ENCODE results near the gene MYO6. TPM values are rescaled to one million over a fixed set of nuclear protein-coding genes. Genes with fewer than 3 reads are reported as not detected.
"Not testable (repeated sequence)": the region's sequence is repeated elsewhere in the genome, so short reads cannot be mapped to it uniquely, and the experiment has no call there.

The MYO6 gene
- total and polyA plus RNA-seq, 4 donors = 15.6 to 100 (median 51.7) TPM

GRCh38 chr6:75893776-75894152, 144.7 kb downstream of the MYO6 start:
- 51 to 68% methylated on average over 2 of the region's 2 CpGs for WGBS, 2 donors
- H3K27me3 ChIP-seq (ENCODE audit: control insufficient read depth in 3 of 3, insufficient read depth in 3 of 3, low read length in 2 of 3) = no peaks in the 10 kb centered on the region
- no peaks in the 10 kb centered on the region for H3K9me3 ChIP-seq (ENCODE audit: control insufficient read depth in 4 of 4, insufficient read depth in 3 of 4, low read length in 3 of 4)
- ATAC-seq (ENCODE audit: insufficient read depth, low FRiP score) (no peak), DNase-seq (no peak)
- H3K4me1 ChIP-seq (ENCODE audit: control insufficient read depth in 5 of 5, insufficient read depth in 5 of 5, low read length in 5 of 5) = peaks cover 0 to 2% (median 0%) of the 10 kb centered on the region in 5 donors
- TF ChIP-seq, protein P1, sequence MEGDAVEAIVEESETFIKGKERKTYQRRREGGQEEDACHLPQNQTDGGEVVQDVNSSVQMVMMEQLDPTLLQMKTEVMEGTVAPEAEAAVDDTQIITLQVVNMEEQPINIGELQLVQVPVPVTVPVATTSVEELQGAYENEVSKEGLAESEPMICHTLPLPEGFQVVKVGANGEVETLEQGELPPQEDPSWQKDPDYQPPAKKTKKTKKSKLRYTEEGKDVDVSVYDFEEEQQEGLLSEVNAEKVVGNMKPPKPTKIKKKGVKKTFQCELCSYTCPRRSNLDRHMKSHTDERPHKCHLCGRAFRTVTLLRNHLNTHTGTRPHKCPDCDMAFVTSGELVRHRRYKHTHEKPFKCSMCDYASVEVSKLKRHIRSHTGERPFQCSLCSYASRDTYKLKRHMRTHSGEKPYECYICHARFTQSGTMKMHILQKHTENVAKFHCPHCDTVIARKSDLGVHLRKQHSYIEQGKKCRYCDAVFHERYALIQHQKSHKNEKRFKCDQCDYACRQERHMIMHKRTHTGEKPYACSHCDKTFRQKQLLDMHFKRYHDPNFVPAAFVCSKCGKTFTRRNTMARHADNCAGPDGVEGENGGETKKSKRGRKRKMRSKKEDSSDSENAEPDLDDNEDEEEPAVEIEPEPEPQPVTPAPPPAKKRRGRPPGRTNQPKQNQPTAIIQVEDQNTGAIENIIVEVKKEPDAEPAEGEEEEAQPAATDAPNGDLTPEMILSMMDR (IDR thresholded peaks at IDR 0.05; ENCODE audit: control extremely low read depth, extremely low read depth) = no peak
- H3K4me3 ChIP-seq = no peak overlapping the region
- peaks cover 0 to 5% (median 0%) of the 10 kb centered on the region in 4 donors for H3K36me3 ChIP-seq (ENCODE audit: control insufficient read depth in 4 of 4, insufficient read depth in 4 of 4, low read length in 4 of 4)
- no peak overlapping the region for H3K9ac ChIP-seq (ENCODE audit: insufficient read depth in 1 of 2, low read length in 2 of 2)
- H3K27ac ChIP-seq (ENCODE audit: low read depth in 1 of 2, low read length in 1 of 2) = no peak overlapping the region

GRCh38 chr6:75896526-75896925, 147.5 kb downstream of the MYO6 start:
- DNase-seq (no peak), ATAC-seq (ENCODE audit: insufficient read depth, low FRiP score) (no peak)
- TF ChIP-seq, protein P1 (IDR thresholded peaks at IDR 0.05; ENCODE audit: control extremely low read depth, extremely low read depth) = no peak
- no peaks in the 10 kb centered on the region for H3K27me3 ChIP-seq (ENCODE audit: control insufficient read depth in 3 of 3, insufficient read depth in 3 of 3, low read length in 2 of 3)
- no peak overlapping the region for H3K9ac ChIP-seq (ENCODE audit: insufficient read depth in 1 of 2, low read length in 2 of 2)
- H3K4me1 ChIP-seq (ENCODE audit: control insufficient read depth in 5 of 5, insufficient read depth in 5 of 5, low read length in 5 of 5) = peaks cover 0 to 2% (median 0%) of the 10 kb centered on the region in 5 donors
- no peaks in the 10 kb centered on the region for H3K9me3 ChIP-seq (ENCODE audit: control insufficient read depth in 4 of 4, insufficient read depth in 3 of 4, low read length in 3 of 4)
- H3K36me3 ChIP-seq (ENCODE audit: control insufficient read depth in 4 of 4, insufficient read depth in 4 of 4, low read length in 4 of 4) = peaks cover 0 to 3% (median 0%) of the 10 kb centered on the region in 4 donors
- no peak overlapping the region for H3K4me3 ChIP-seq
- 65 to 79% methylated on average over 3 of the region's 3 CpGs for WGBS, 2 donors
- no peak overlapping the region for H3K27ac ChIP-seq (ENCODE audit: low read depth in 1 of 2, low read length in 1 of 2)

- not testable (repeated sequence) for ATAC-seq (ENCODE audit: insufficient read depth, low FRiP score); H3K27me3 ChIP-seq (ENCODE audit: control insufficient read depth in 3 of 3, insufficient read depth in 3 of 3, low read length in 2 of 3); H3K4me3 ChIP-seq; H3K4me1 ChIP-seq (ENCODE audit: control insufficient read depth in 5 of 5, insufficient read depth in 5 of 5, low read length in 5 of 5); H3K27ac ChIP-seq (ENCODE audit: low read depth in 1 of 2, low read length in 1 of 2); H3K9ac ChIP-seq (ENCODE audit: insufficient read depth in 1 of 2, low read length in 2 of 2); H3K9me3 ChIP-seq (ENCODE audit: control insufficient read depth in 4 of 4, insufficient read depth in 3 of 4, low read length in 3 of 4); DNase-seq; H3K36me3 ChIP-seq (ENCODE audit: control insufficient read depth in 4 of 4, insufficient read depth in 4 of 4, low read length in 4 of 4)
- WGBS, 2 donors = 89 to 92% methylated on average over 1 of the region's 1 CpG
These were observed 151.2 kb downstream of the MYO6 start for GRCh38 chr6:75900216-75900615.

GRCh38 chr6:75905129-75905528, 156.1 kb downstream of the MYO6 start:
- not testable (repeated sequence) for H3K4me1 ChIP-seq (ENCODE audit: control insufficient read depth in 5 of 5, insufficient read depth in 5 of 5, low read length in 5 of 5); H3K36me3 ChIP-seq (ENCODE audit: control insufficient read depth in 4 of 4, insufficient read depth in 4 of 4, low read length in 4 of 4); DNase-seq; H3K27me3 ChIP-seq (ENCODE audit: control insufficient read depth in 3 of 3, insufficient read depth in 3 of 3, low read length in 2 of 3); H3K27ac ChIP-seq (ENCODE audit: low read depth in 1 of 2, low read length in 1 of 2); ATAC-seq (ENCODE audit: insufficient read depth, low FRiP score); H3K9me3 ChIP-seq (ENCODE audit: control insufficient read depth in 4 of 4, insufficient read depth in 3 of 4, low read length in 3 of 4); H3K9ac ChIP-seq (ENCODE audit: insufficient read depth in 1 of 2, low read length in 2 of 2); H3K4me3 ChIP-seq
- WGBS, 2 donors = 94 to 97% methylated on average over 13 to 14 of the region's 14 CpGs
